ENCODE measurements around the gene OR8S1. TPM values are rescaled to one million over a fixed set of nuclear protein-coding genes. Genes with fewer than 3 reads are reported as not detected.
"Not testable (repeated sequence)": the region's sequence is repeated elsewhere in the genome, so short reads cannot be mapped to it uniquely, and the experiment has no call there.

OR8S1 gene
- total RNA-seq, 4 donors from 2014 or later, result not detected

GRCh38 chr12:48510111-48510510 lies 15.3 kb upstream of the OR8S1 start:
- DNase-seq, result no peak
- no peaks in the 10 kb centered on the region for H3K4me1 ChIP-seq
- H3K9me3 ChIP-seq, result peaks cover 0 to 3% of the 10 kb centered on the region in 2 donors
- H3K27me3 ChIP-seq, result no peaks in the 10 kb centered on the region
- in situ Hi-C loops (cut with MboI; ENCODE audit: low pct_ligation_motif_present in 1 of 4, low pct_unique_long_range_greater_than_20kb in 1 of 4, low sequenced_read_pairs in 3 of 4) (no loop called here), intact Hi-C loops (cut with DNase I; ENCODE audit: low total_unique reads) (no loop called here)
- no peak overlapping the region for H3K4me3 ChIP-seq
- H3K36me3 ChIP-seq, result no peaks in the 10 kb centered on the region
- 41% methylated on average over 1 of the region's 1 CpG; no CpG with 5 or more reads in 1 of the 2 donors for WGBS, 2 donors (ENCODE audit: low coverage in 1 of 2)
- no peak for TF ChIP-seq POLR2AphosphoS5 (IDR thresholded peaks at IDR 0.05)
- no peak for TF ChIP-seq POLR2A (IDR thresholded peaks at IDR 0.05)
- TF ChIP-seq CTCF (IDR thresholded peaks at IDR 0.05), result no peak
- TF ChIP-seq EP300 (IDR thresholded peaks at IDR 0.05; ENCODE audit: low read depth), result no peak
- H3K27ac ChIP-seq, result no peak overlapping the region

- WGBS, 2 donors (ENCODE audit: low coverage in 1 of 2), result 38 to 60% methylated on average over 2 of the region's 2 CpGs
- Histone ChIP-seq H3K9me3 (peaks cover 0 to 3% of the 10 kb centered on the region in 2 donors), H3K4me1 (no peaks in the 10 kb centered on the region), H3K27me3 (no peaks in the 10 kb centered on the region), H3K4me3 (no peak overlapping the region), H3K36me3 (no peaks in the 10 kb centered on the region), H3K27ac (no peak overlapping the region)
- in situ Hi-C loops (cut with MboI; ENCODE audit: low pct_ligation_motif_present in 1 of 4, low pct_unique_long_range_greater_than_20kb in 1 of 4, low sequenced_read_pairs in 3 of 4), result no loop called here
- intact Hi-C loops (cut with DNase I; ENCODE audit: low total_unique reads), result no loop called here
- TF ChIP-seq POLR2AphosphoS5 (IDR thresholded peaks at IDR 0.05) (no peak), POLR2A (IDR thresholded peaks at IDR 0.05) (no peak), CTCF (IDR thresholded peaks at IDR 0.05) (no peak), EP300 (IDR thresholded peaks at IDR 0.05; ENCODE audit: low read depth) (no peak)
- no peak for DNase-seq
These were observed 12.6 kb upstream of the OR8S1 start for GRCh38 chr12:48512855-48513254.

GRCh38 chr12:48514728-48515127 lies 10.7 kb upstream of the OR8S1 start:
- no peaks in the 10 kb centered on the region for H3K27me3 ChIP-seq
- H3K4me1 ChIP-seq, result no peaks in the 10 kb centered on the region
- 83 to 85% methylated on average over 1 of the region's 1 CpG for WGBS, 2 donors (ENCODE audit: low coverage in 1 of 2)
- DNase-seq, result no peak
- in situ Hi-C loops (cut with MboI; ENCODE audit: low pct_ligation_motif_present in 1 of 4, low pct_unique_long_range_greater_than_20kb in 1 of 4, low sequenced_read_pairs in 3 of 4), result no loop called here
- no peaks in the 10 kb centered on the region for H3K36me3 ChIP-seq
- peaks cover 0 to 3% of the 10 kb centered on the region in 2 donors for H3K9me3 ChIP-seq
- intact Hi-C loops (cut with DNase I; ENCODE audit: low total_unique reads), result no loop called here
- TF ChIP-seq POLR2A (IDR thresholded peaks at IDR 0.05) (no peak), EP300 (IDR thresholded peaks at IDR 0.05; ENCODE audit: low read depth) (no peak), CTCF (IDR thresholded peaks at IDR 0.05) (no peak), POLR2AphosphoS5 (IDR thresholded peaks at IDR 0.05) (no peak)
- H3K4me3 ChIP-seq, result no peak overlapping the region
- no peak overlapping the region for H3K27ac ChIP-seq

GRCh38 chr12:48520381-48520780 lies 5.1 kb upstream of the OR8S1 start:
- H3K4me3 ChIP-seq; in situ Hi-C loops (cut with MboI; ENCODE audit: low pct_ligation_motif_present in 1 of 4, low pct_unique_long_range_greater_than_20kb in 1 of 4, low sequenced_read_pairs in 3 of 4); H3K4me1 ChIP-seq: not testable (repeated sequence)

More at GRCh38 chr12:48520381-48520780, 5.1 kb upstream of the OR8S1 start:
- H3K9me3 ChIP-seq; H3K27ac ChIP-seq; H3K27me3 ChIP-seq; DNase-seq; intact Hi-C loops (cut with DNase I; ENCODE audit: low total_unique reads); H3K36me3 ChIP-seq: not testable (repeated sequence)
- 91% methylated on average over 15 of the region's 24 CpGs; no CpG with 5 or more reads in 1 of the 2 donors for WGBS, 2 donors (ENCODE audit: low coverage in 1 of 2)

Measured in transverse colon (tissue), 4 donors.